ENCODE results near the gene SLC41A1. TPM values are rescaled to one million over a fixed set of nuclear protein-coding genes. Genes with fewer than 3 reads are reported as not detected.

The SLC41A1 gene
- total RNA-seq, 6 experiments from 2014 or later: 3.4 to 6.4 (median 4.6) TPM

- Histone ChIP-seq H3K4me3 (no peak overlapping the region), H3K4me1 (no peaks in the 10 kb centered on the region), H3K36me3 (no peaks in the 10 kb centered on the region), H3K27ac (no peak overlapping the region), H3K27me3 (no peaks in the 10 kb centered on the region), H3K9me3 (no peaks in the 10 kb centered on the region)
- no peak for TF ChIP-seq CTCF (IDR thresholded peaks at IDR 0.05)
- TF ChIP-seq POLR2A (IDR thresholded peaks at IDR 0.05): no peak
- ATAC-seq (no peak), DNase-seq (no peak)
- intact Hi-C loops (cut with DNase I): no loop called here
- 71% methylated on average over 2 of the region's 2 CpGs for WGBS (ENCODE audit: insufficient coverage, low coverage, low lambda C conversion rate, missing lambda C conversion rate)
Observed at GRCh38 chr1:205777994-205778393, 35.0 kb downstream of the SLC41A1 start.

- Histone ChIP-seq H3K27ac (peak overlapping the region in 1 of 3 donors; percentile 54), H3K4me3 (peak overlapping the region; percentile 62 to 80 (median 77)), H3K27me3 (no peaks in the 10 kb centered on the region), H3K36me3 (no peaks in the 10 kb centered on the region), H3K9me3 (no peaks in the 10 kb centered on the region), H3K4me1 (no peaks in the 10 kb centered on the region)
- intact Hi-C loops (cut with DNase I): no loop called here
- no peak for TF ChIP-seq POLR2A (IDR thresholded peaks at IDR 0.05)
- ATAC-seq: peak in 1 of 4 donors; percentile 19
- DNase-seq: no peak
Observed at GRCh38 chr1:205775717-205776056, 37.3 kb downstream of the SLC41A1 start.

- peak; percentile 50 for TF ChIP-seq POLR2A (IDR thresholded peaks at IDR 0.05)
- TF ChIP-seq CTCF (IDR thresholded peaks at IDR 0.05): no peak
- Histone ChIP-seq H3K27ac (peak within 1 kb of the TSS; percentile 54 to 78 (median 56)), H3K4me3 (peak within 1 kb of the TSS; percentile 62 to 80 (median 77)), H3K36me3 (peaks cover 0 to 4% (median under 1%) of the 10 kb centered on the region in 4 donors), H3K4me1 (no peaks in the 10 kb centered on the region), H3K27me3 (no peaks in the 10 kb centered on the region), H3K9me3 (no peaks in the 10 kb centered on the region)
- WGBS (ENCODE audit: insufficient coverage, low coverage, low lambda C conversion rate, missing lambda C conversion rate): under 1% methylated on average over 20 of the region's 40 CpGs
- ATAC-seq: peak; percentile 96 to 98 (median 98)
- peak; percentile 79 to 86 (median 83) for DNase-seq
- intact Hi-C loops (cut with DNase I): no loop called here
Observed at GRCh38 chr1:205775015-205775716, 37.8 kb downstream of the SLC41A1 start, which contains the start of gene RAB29. Gene RAB29 (minus strand): TSS chr1:205775482. CDS start chr1:205774956, 526 bp downstream.

GRCh38 chr1:205774198-205775014, 38.6 kb downstream of the SLC41A1 start:
- Histone ChIP-seq H3K36me3 (peaks cover 0 to 6% (median under 1%) of the 10 kb centered on the region in 4 donors), H3K4me1 (no peaks in the 10 kb centered on the region), H3K27me3 (no peaks in the 10 kb centered on the region), H3K27ac (peak overlapping the region; percentile 54 to 78 (median 56)), H3K9me3 (no peaks in the 10 kb centered on the region), H3K4me3 (peak overlapping the region; percentile 62 to 80 (median 77))
- 19% methylated on average over 21 of the region's 36 CpGs for WGBS (ENCODE audit: insufficient coverage, low coverage, low lambda C conversion rate, missing lambda C conversion rate)
- intact Hi-C loops (cut with DNase I): no loop called here
- DNase-seq: peak in 1 of 3 donors; percentile 26
- ATAC-seq: peak; percentile 34 to 50 (median 45)
- TF ChIP-seq CTCF (IDR thresholded peaks at IDR 0.05): no peak
- TF ChIP-seq POLR2A (IDR thresholded peaks at IDR 0.05): no peak

GRCh38 chr1:205772607-205773032, 40.4 kb downstream of the SLC41A1 start:
- ATAC-seq: no peak
- no peak for DNase-seq
- Histone ChIP-seq H3K4me3 (no peak overlapping the region), H3K27ac (no peak overlapping the region), H3K27me3 (no peaks in the 10 kb centered on the region), H3K36me3 (peaks cover 0 to 6% (median under 1%) of the 10 kb centered on the region in 4 donors), H3K4me1 (no peaks in the 10 kb centered on the region), H3K9me3 (no peaks in the 10 kb centered on the region)
- TF ChIP-seq CTCF (IDR thresholded peaks at IDR 0.05): no peak
- no peak for TF ChIP-seq POLR2A (IDR thresholded peaks at IDR 0.05)
- intact Hi-C loops (cut with DNase I): no loop called here
- 85% methylated on average over 2 of the region's 2 CpGs for WGBS (ENCODE audit: insufficient coverage, low coverage, low lambda C conversion rate, missing lambda C conversion rate)
